HEK293 (cell line): Measurements from ENCODE around the gene CD96.

Experiments
- CTCF ChIA-PET: fragments of 350-600 bp; formaldehyde crosslinking; extraction: SDS; loops from one replicate; lab custom pipeline; 2021; ENCODE audit warnings: antibody characterized with exemption; lab: Yijun Ruan, JAX
- POLR2A ChIA-PET: fragments of 300-600 bp; formaldehyde crosslinking; extraction: SDS; loops from one replicate; lab custom pipeline; 2020; ENCODE audit warnings: antibody characterized with exemption, inconsistent platforms; lab: Yijun Ruan, JAX
- H3K27ac ChIP-seq: fragments of 200-500 bp; sonication (Bioruptor generic); 2 replicates; pipeline ENCODE4 v1.5.1; 2014; ENCODE audit warnings: low read depth, low read length, control low read depth, inconsistent platforms; ENCODE audit errors: extremely low read depth
- H3K36me3 ChIP-seq, 2 experiments: fragments of 200-500 bp in 1 of 2; sonication (Bioruptor generic) in 1 of 2; 1 replicate in 1 of 2; 2 replicates in 1 of 2; pipeline ENCODE4 v1.5.1; 2014 to 2017; ENCODE audit warnings: inconsistent platforms in 2 of 2, low read length in 2 of 2; ENCODE audit not compliant: control insufficient read depth in 2 of 2, insufficient read depth in 1 of 2
- H3K4me1 ChIP-seq: fragments of 200-500 bp; sonication (Bioruptor generic); 2 replicates; pipeline ENCODE4 v1.5.1; 2014; ENCODE audit warnings: mild to moderate bottlenecking, low read length, inconsistent platforms; ENCODE audit not compliant: control insufficient read depth, insufficient read depth
- H3K4me3 ChIP-seq: 2 replicates; pipeline ENCODE4 v1.5.1; 2011; ENCODE audit warnings: low read depth, mild to moderate bottlenecking, control low read depth, low read length, moderate library complexity
- H3K9me3 ChIP-seq: fragments of 200-500 bp; sonication (Bioruptor generic); 2 replicates; pipeline ENCODE4 v1.5.1; 2014; ENCODE audit warnings: low read depth, low read length, inconsistent platforms; ENCODE audit not compliant: control insufficient read depth, insufficient read depth
- FEZF1 ChIP-seq: fragments of 450-650 bp; formaldehyde crosslinking; IDR thresholded peaks from 2 replicates; pipeline ENCODE4 v1.5.1; 2016; ENCODE audit warnings: missing biosample characterization, missing genetic modification characterization
- GLIS2 ChIP-seq: fragments of 450-650 bp; formaldehyde crosslinking; IDR thresholded peaks from 2 replicates; pipeline ENCODE4 v1.5.1; 2016; ENCODE audit warnings: missing biosample characterization, missing genetic modification characterization
- HOXD13 ChIP-seq: sonication (generic); formaldehyde crosslinking; IDR thresholded peaks from 2 replicates; pipeline ENCODE4 v1.8.0; 2022; ENCODE audit warnings: missing genetic modification reagents, borderline replicate concordance
- KLF9 ChIP-seq: fragments of 450-650 bp; formaldehyde crosslinking; IDR thresholded peaks from 2 replicates; pipeline ENCODE4 v1.5.1; 2016; ENCODE audit warnings: missing biosample characterization, missing genetic modification characterization, low read depth
- SP3 ChIP-seq: fragments of 450-650 bp; formaldehyde crosslinking; IDR thresholded peaks from 2 replicates; pipeline ENCODE4 v1.5.1; 2016; ENCODE audit warnings: missing biosample characterization, missing genetic modification characterization
- ZBTB17 ChIP-seq: fragments of 450-650 bp; formaldehyde crosslinking; IDR thresholded peaks from 2 replicates; pipeline ENCODE4 v1.5.1; 2016; ENCODE audit warnings: missing biosample characterization, missing genetic modification characterization
- ZNF121 ChIP-seq: fragments of 450-650 bp; formaldehyde crosslinking; IDR thresholded peaks from 2 replicates; pipeline ENCODE4 v1.5.1; 2016; ENCODE audit warnings: missing biosample characterization, missing genetic modification characterization
- ZNF157 ChIP-seq: fragments of 450-650 bp; formaldehyde crosslinking; IDR thresholded peaks from 2 replicates; pipeline ENCODE4 v1.5.1; 2016; ENCODE audit warnings: missing biosample characterization, missing genetic modification characterization
- ZNF175 ChIP-seq: fragments of 450-650 bp; formaldehyde crosslinking; IDR thresholded peaks from 2 replicates; pipeline ENCODE4 v1.5.1; 2016; ENCODE audit warnings: missing biosample characterization, missing genetic modification characterization
- ZNF221 ChIP-seq: fragments of 450-650 bp; formaldehyde crosslinking; IDR thresholded peaks from 2 replicates; pipeline ENCODE4 v1.5.1; 2017; ENCODE audit warnings: missing biosample characterization, missing genetic modification characterization, borderline replicate concordance
- ZNF266 ChIP-seq: fragments of 450-650 bp; formaldehyde crosslinking; IDR thresholded peaks from 2 replicates; pipeline ENCODE4 v1.5.1; 2016; ENCODE audit warnings: missing biosample characterization, missing genetic modification characterization, low read depth
- ZNF292 ChIP-seq: fragments of 450-650 bp; formaldehyde crosslinking; IDR thresholded peaks from 2 replicates; pipeline ENCODE4 v1.5.1; 2016; ENCODE audit warnings: low read depth, missing biosample characterization, missing genetic modification characterization, borderline replicate concordance
- ZNF311 ChIP-seq: fragments of 450-650 bp; formaldehyde crosslinking; IDR thresholded peaks from 2 replicates; pipeline ENCODE4 v1.5.1; 2017; ENCODE audit warnings: missing biosample characterization, missing genetic modification characterization, borderline replicate concordance
- ZNF350 ChIP-seq: fragments of 450-650 bp; formaldehyde crosslinking; IDR thresholded peaks from 2 replicates; pipeline ENCODE4 v1.5.0; 2017; ENCODE audit warnings: missing biosample characterization, mild to moderate bottlenecking, missing genetic modification characterization
- ZNF366 ChIP-seq: fragments of 450-650 bp; formaldehyde crosslinking; conservative IDR thresholded peaks from 2 replicates; pipeline ENCODE4 v1.5.1; 2016; ENCODE audit warnings: missing biosample characterization, missing genetic modification characterization
- ZNF37A ChIP-seq: fragments of 450-650 bp; IDR thresholded peaks from 2 replicates; pipeline ENCODE4 v1.5.1; 2018; ENCODE audit warnings: missing biosample characterization, missing genetic modification characterization
- ZNF416 ChIP-seq: fragments of 450-650 bp; formaldehyde crosslinking; IDR thresholded peaks from 2 replicates; pipeline ENCODE4 v1.5.1; 2016; ENCODE audit warnings: missing biosample characterization, missing genetic modification characterization
- ZNF423 ChIP-seq: fragments of 450-650 bp; formaldehyde crosslinking; IDR thresholded peaks from 2 replicates; pipeline ENCODE4 v1.5.1; 2016; ENCODE audit warnings: missing biosample characterization, missing genetic modification characterization
- ZNF530 ChIP-seq: fragments of 450-650 bp; formaldehyde crosslinking; IDR thresholded peaks from 2 replicates; pipeline ENCODE4 v1.5.1; 2016; ENCODE audit warnings: low read depth, missing biosample characterization, missing genetic modification characterization
- ZNF629 ChIP-seq: fragments of 450-650 bp; formaldehyde crosslinking; IDR thresholded peaks from 2 replicates; pipeline ENCODE4 v1.5.1; 2017; ENCODE audit warnings: missing biosample characterization, missing genetic modification characterization
- ZNF658 ChIP-seq: fragments of 450-650 bp; formaldehyde crosslinking; IDR thresholded peaks from 2 replicates; pipeline ENCODE4; 2016; ENCODE audit warnings: missing biosample characterization, missing genetic modification characterization
- ZSCAN23 ChIP-seq: fragments of 450-650 bp; formaldehyde crosslinking; IDR thresholded peaks from 2 replicates; pipeline ENCODE4 v1.5.1; 2016; ENCODE audit warnings: missing biosample characterization, missing genetic modification characterization
- TF ChIP-seq, protein P1 (sequence below): fragments of 450-650 bp; formaldehyde crosslinking; IDR thresholded peaks from 2 replicates; pipeline ENCODE4 v1.5.1; 2017; ENCODE audit warnings: missing biosample characterization, missing genetic modification characterization
- TF ChIP-seq, protein P2 (sequence below): fragments of 450-650 bp; formaldehyde crosslinking; IDR thresholded peaks from 2 replicates; pipeline ENCODE4 v1.5.1; 2016; ENCODE audit warnings: missing biosample characterization, missing genetic modification characterization
- TF ChIP-seq, protein P3 (sequence below): fragments of 450-650 bp; formaldehyde crosslinking; IDR thresholded peaks from 2 replicates; pipeline ENCODE4 v1.5.1; 2016; ENCODE audit warnings: missing biosample characterization, missing genetic modification characterization
- TF ChIP-seq, protein P4 (sequence below): fragments of 450-650 bp; formaldehyde crosslinking; IDR thresholded peaks from 2 replicates; pipeline ENCODE4 v1.5.0; 2017; ENCODE audit warnings: missing biosample characterization, missing genetic modification characterization, borderline replicate concordance
- TF ChIP-seq, protein P5 (sequence below): fragments of 450-650 bp; formaldehyde crosslinking; IDR thresholded peaks from 2 replicates; pipeline ENCODE4 v1.5.1; 2016; ENCODE audit warnings: missing biosample characterization, missing genetic modification characterization

CD96 gene

GRCh38 chr3:111635403-111635802 is 93.4 kb downstream of the CD96 start (continued):
- TF ChIP-seq ZNF416 (tag by site-specific recombination) (no peak), FEZF1 (tag by site-specific recombination) (no peak)
- TF ChIP-seq, protein P1, sequence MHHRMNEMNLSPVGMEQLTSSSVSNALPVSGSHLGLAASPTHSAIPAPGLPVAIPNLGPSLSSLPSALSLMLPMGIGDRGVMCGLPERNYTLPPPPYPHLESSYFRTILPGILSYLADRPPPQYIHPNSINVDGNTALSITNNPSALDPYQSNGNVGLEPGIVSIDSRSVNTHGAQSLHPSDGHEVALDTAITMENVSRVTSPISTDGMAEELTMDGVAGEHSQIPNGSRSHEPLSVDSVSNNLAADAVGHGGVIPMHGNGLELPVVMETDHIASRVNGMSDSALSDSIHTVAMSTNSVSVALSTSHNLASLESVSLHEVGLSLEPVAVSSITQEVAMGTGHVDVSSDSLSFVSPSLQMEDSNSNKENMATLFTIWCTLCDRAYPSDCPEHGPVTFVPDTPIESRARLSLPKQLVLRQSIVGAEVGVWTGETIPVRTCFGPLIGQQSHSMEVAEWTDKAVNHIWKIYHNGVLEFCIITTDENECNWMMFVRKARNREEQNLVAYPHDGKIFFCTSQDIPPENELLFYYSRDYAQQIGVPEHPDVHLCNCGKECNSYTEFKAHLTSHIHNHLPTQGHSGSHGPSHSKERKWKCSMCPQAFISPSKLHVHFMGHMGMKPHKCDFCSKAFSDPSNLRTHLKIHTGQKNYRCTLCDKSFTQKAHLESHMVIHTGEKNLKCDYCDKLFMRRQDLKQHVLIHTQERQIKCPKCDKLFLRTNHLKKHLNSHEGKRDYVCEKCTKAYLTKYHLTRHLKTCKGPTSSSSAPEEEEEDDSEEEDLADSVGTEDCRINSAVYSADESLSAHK (tag by site-specific recombination) = no peak
- TF ChIP-seq, all 188 proteins: peak for 0

DNA sequence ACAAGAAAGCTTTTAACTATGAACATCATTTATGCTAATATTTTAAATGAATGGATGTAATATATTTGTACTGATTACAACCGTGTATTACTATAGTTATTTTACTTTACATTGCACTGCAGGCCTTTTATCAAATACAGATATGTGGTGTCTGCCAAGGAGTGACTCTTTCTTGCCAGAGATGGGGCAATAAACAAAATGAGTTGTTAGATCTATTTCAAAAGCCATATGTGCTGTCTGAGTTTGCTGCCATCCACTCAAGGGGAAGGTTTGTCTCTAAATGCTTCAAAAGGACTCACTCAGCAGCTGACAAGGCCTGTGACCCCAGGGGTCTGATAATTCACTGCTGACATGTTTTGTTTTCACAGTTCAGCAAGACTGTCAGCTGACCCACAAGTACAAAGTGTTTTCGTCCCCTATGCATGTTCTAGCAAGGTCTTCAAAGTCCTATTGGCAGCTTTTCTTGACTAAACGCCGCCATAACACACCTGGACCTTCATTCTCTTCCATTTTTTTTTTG is 94.4 kb downstream of the CD96 start:
- ChIA-PET POLR2A (no interaction called here), CTCF (no interaction called here)
- no peak overlapping the region for H3K4me3 ChIP-seq
- no peaks in the 10 kb centered on the region for H3K36me3 ChIP-seq
- no peaks in the 10 kb centered on the region for H3K9me3 ChIP-seq
- no peak for TF ChIP-seq ZNF530 (tag by site-specific recombination)
- no peak for TF ChIP-seq ZNF311 (tag by site-specific recombination)
- no peak for TF ChIP-seq HOXD13
- no peak for TF ChIP-seq ZNF37A (tag by site-specific recombination)
- no peak for TF ChIP-seq ZSCAN23 (tag by site-specific recombination)
- no peak for TF ChIP-seq ZNF157 (tag by site-specific recombination)
- TF ChIP-seq ZNF423 (tag by site-specific recombination) = no peak
- TF ChIP-seq ZNF629 (tag by site-specific recombination) = no peak
- no peak for TF ChIP-seq ZNF366 (tag by site-specific recombination)
- TF ChIP-seq SP3 (tag by site-specific recombination) = no peak
- TF ChIP-seq ZBTB17 (tag by site-specific recombination) = no peak
- TF ChIP-seq, protein P2, sequence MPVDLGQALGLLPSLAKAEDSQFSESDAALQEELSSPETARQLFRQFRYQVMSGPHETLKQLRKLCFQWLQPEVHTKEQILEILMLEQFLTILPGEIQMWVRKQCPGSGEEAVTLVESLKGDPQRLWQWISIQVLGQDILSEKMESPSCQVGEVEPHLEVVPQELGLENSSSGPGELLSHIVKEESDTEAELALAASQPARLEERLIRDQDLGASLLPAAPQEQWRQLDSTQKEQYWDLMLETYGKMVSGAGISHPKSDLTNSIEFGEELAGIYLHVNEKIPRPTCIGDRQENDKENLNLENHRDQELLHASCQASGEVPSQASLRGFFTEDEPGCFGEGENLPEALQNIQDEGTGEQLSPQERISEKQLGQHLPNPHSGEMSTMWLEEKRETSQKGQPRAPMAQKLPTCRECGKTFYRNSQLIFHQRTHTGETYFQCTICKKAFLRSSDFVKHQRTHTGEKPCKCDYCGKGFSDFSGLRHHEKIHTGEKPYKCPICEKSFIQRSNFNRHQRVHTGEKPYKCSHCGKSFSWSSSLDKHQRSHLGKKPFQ (tag by site-specific recombination) = no peak
- no peak overlapping the region for H3K27ac ChIP-seq
- no peaks in the 10 kb centered on the region for H3K4me1 ChIP-seq

- Histone ChIP-seq H3K27ac (no peak overlapping the region), H3K4me3 (no peak overlapping the region), H3K4me1 (no peaks in the 10 kb centered on the region), H3K36me3 (no peaks in the 10 kb centered on the region), H3K9me3 (no peaks in the 10 kb centered on the region)
- ChIA-PET POLR2A (no interaction called here), CTCF (interaction anchor here (0.7 kb wide), 1 partner anchor 31 kb away, joined by 3 read pairs; no protein-coding TSS in a partner anchor)
- no peak for TF ChIP-seq KLF9
- TF ChIP-seq ZNF221 (tag by site-specific recombination) = no peak
- TF ChIP-seq, protein P3, sequence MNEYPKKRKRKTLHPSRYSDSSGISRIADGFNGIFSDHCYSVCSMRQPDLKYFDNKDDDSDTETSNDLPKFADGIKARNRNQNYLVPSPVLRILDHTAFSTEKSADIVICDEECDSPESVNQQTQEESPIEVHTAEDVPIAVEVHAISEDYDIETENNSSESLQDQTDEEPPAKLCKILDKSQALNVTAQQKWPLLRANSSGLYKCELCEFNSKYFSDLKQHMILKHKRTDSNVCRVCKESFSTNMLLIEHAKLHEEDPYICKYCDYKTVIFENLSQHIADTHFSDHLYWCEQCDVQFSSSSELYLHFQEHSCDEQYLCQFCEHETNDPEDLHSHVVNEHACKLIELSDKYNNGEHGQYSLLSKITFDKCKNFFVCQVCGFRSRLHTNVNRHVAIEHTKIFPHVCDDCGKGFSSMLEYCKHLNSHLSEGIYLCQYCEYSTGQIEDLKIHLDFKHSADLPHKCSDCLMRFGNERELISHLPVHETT (tag by site-specific recombination) = no peak
- TF ChIP-seq ZNF175 = no peak
- TF ChIP-seq ZNF292 = no peak
- no peak for TF ChIP-seq ZNF350 (tag by site-specific recombination)
- no peak for TF ChIP-seq ZNF658 (tag by site-specific recombination)
- no peak for TF ChIP-seq ZNF266 (tag by site-specific recombination)
- TF ChIP-seq, protein P4, sequence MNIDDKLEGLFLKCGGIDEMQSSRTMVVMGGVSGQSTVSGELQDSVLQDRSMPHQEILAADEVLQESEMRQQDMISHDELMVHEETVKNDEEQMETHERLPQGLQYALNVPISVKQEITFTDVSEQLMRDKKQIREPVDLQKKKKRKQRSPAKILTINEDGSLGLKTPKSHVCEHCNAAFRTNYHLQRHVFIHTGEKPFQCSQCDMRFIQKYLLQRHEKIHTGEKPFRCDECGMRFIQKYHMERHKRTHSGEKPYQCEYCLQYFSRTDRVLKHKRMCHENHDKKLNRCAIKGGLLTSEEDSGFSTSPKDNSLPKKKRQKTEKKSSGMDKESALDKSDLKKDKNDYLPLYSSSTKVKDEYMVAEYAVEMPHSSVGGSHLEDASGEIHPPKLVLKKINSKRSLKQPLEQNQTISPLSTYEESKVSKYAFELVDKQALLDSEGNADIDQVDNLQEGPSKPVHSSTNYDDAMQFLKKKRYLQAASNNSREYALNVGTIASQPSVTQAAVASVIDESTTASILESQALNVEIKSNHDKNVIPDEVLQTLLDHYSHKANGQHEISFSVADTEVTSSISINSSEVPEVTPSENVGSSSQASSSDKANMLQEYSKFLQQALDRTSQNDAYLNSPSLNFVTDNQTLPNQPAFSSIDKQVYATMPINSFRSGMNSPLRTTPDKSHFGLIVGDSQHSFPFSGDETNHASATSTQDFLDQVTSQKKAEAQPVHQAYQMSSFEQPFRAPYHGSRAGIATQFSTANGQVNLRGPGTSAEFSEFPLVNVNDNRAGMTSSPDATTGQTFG = no peak
- no peak for TF ChIP-seq ZNF121 (tag by site-specific recombination)
- TF ChIP-seq, protein P5, sequence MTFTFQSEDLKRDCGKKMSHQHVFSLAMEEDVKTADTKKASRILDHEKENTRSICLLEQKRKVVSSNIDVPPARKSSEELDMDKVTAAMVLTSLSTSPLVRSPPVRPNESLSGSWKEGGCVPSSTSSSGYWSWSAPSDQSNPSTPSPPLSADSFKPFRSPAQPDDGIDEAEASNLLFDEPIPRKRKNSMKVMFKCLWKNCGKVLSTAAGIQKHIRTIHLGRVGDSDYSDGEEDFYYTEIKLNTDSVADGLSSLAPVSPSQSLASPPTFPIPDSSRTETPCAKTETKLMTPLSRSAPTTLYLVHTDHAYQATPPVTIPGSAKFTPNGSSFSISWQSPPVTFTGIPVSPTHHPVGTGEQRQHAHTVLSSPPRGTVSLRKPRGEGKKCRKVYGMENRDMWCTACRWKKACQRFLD (tag by site-specific recombination) = no peak
- TF ChIP-seq GLIS2 (tag by site-specific recombination) = no peak
These were observed 97.3 kb downstream of the CD96 start for GRCh38 chr3:111639316-111639715.
